SK-N-SH treated with all-trans-retinoic acid at 6 μM for 48 hours (cell line): ENCODE results near the gene CILP2.

Source experiments
- ATAC-seq: fragments of 200-7000 bp; cut with Tn5 transposase; 3 replicates; pipeline ENCODE4 v1.9.1; 2020; ENCODE audit warnings: mild to moderate bottlenecking, moderate library complexity
- ARNTL ChIP-seq: fragments of 450-650 bp; formaldehyde crosslinking; IDR thresholded peaks from 2 replicates; pipeline ENCODE4 v1.5.0; 2020; ENCODE audit warnings: low read depth, mild to moderate bottlenecking, moderate library complexity, borderline replicate concordance
- BACH2 ChIP-seq: fragments of 250-450 bp; sonication (Bioruptor Pico); IDR thresholded peaks from 2 replicates; pipeline ENCODE4 v1.9.0; 2021; ENCODE audit warnings: mild to moderate bottlenecking, borderline replicate concordance
- CREB5 ChIP-seq: fragments of 250-450 bp; sonication (Bioruptor Pico); IDR thresholded peaks from 2 replicates; pipeline ENCODE4 v1.5.1; 2020; ENCODE audit warnings: low read depth, mild to moderate bottlenecking, moderate library complexity
- CSRNP3 ChIP-seq: fragments of 250-450 bp; sonication (Bioruptor Pico); IDR thresholded peaks from 2 replicates; pipeline ENCODE4 v1.5.1; 2021; ENCODE audit warnings: mild to moderate bottlenecking, moderate library complexity
- ESRRG ChIP-seq: fragments of 250-450 bp; sonication (Bioruptor Pico); IDR thresholded peaks from 2 replicates; pipeline ENCODE4 v1.6.1; 2021; ENCODE audit warnings: mild to moderate bottlenecking
- GLIS3 ChIP-seq: fragments of 250-450 bp; sonication (Bioruptor Pico); IDR thresholded peaks from 2 replicates; pipeline ENCODE4 v1.5.0; 2020; ENCODE audit warnings: mild to moderate bottlenecking, moderate library complexity
- ISL1 ChIP-seq: fragments of 250-450 bp; sonication (Bioruptor Pico); IDR thresholded peaks from 2 replicates; pipeline ENCODE4 v2.1.2; 2022; ENCODE audit warnings: mild to moderate bottlenecking, moderate library complexity
- OSR1 ChIP-seq: fragments of 250-450 bp; sonication (Bioruptor Pico); IDR thresholded peaks from 2 replicates; pipeline ENCODE4 v1.8.0; 2022; ENCODE audit warnings: moderate library complexity, mild to moderate bottlenecking, inconsistent platforms
- POU6F1 ChIP-seq: fragments of 250-450 bp; sonication (Bioruptor Pico); IDR thresholded peaks from 2 replicates; pipeline ENCODE4 v1.8.0; 2021; ENCODE audit warnings: low read depth, mild to moderate bottlenecking, moderate library complexity, borderline replicate concordance
- PPARA ChIP-seq: fragments of 250-450 bp; sonication (Bioruptor Pico); IDR thresholded peaks from 2 replicates; pipeline ENCODE4 v1.5.0; 2020; ENCODE audit warnings: mild to moderate bottlenecking, borderline replicate concordance
- RARB ChIP-seq: fragments of 250-450 bp; sonication (Bioruptor Pico); IDR thresholded peaks from 2 replicates; pipeline ENCODE4 v1.8.0; 2021; ENCODE audit warnings: mild to moderate bottlenecking, moderate library complexity
- SNAI2 ChIP-seq: fragments of 250-450 bp; sonication (Bioruptor Pico); IDR thresholded peaks from 2 replicates; pipeline ENCODE4 v1.5.0; 2020; ENCODE audit warnings: mild to moderate bottlenecking, moderate library complexity
- TCF4 ChIP-seq: fragments of 250-450 bp; sonication (Bioruptor Pico); IDR thresholded peaks from 2 replicates; pipeline ENCODE4 v1.8.0; 2021; ENCODE audit warnings: mild to moderate bottlenecking, moderate library complexity, borderline replicate concordance
- TOX ChIP-seq: fragments of 250-450 bp; sonication (Bioruptor Pico); IDR thresholded peaks from 2 replicates; pipeline ENCODE4 v1.8.0; 2021; ENCODE audit warnings: mild to moderate bottlenecking, moderate library complexity, borderline replicate concordance
- TSHZ2 ChIP-seq: fragments of 250-450 bp; sonication (Bioruptor Pico); IDR thresholded peaks from 2 replicates; pipeline ENCODE4 v1.5.0; 2020; ENCODE audit warnings: mild to moderate bottlenecking, moderate library complexity
- ZC3H10 ChIP-seq: fragments of 250-450 bp; sonication (Bioruptor Pico); IDR thresholded peaks from 2 replicates; pipeline ENCODE4 v1.5.1; 2021; ENCODE audit warnings: mild to moderate bottlenecking, moderate library complexity
- ZFP3 ChIP-seq: fragments of 250-450 bp; sonication (Bioruptor Pico); IDR thresholded peaks from 2 replicates; pipeline ENCODE4 v1.5.0; 2020; ENCODE audit warnings: mild to moderate bottlenecking, moderate library complexity
- ZFP30 ChIP-seq: fragments of 450-650 bp; formaldehyde crosslinking; IDR thresholded peaks from 2 replicates; pipeline ENCODE4 v1.5.0; 2022; ENCODE audit warnings: mild to moderate bottlenecking, moderate library complexity
- ZNF565 ChIP-seq: fragments of 450-650 bp; formaldehyde crosslinking; conservative IDR thresholded peaks from 2 replicates; pipeline ENCODE4 v1.5.0; 2020; ENCODE audit warnings: low read depth, mild to moderate bottlenecking, moderate library complexity
- ZNF70 ChIP-seq: fragments of 450-650 bp; formaldehyde crosslinking; IDR thresholded peaks from 2 replicates; pipeline ENCODE4 v1.5.0; 2020; ENCODE audit warnings: mild to moderate bottlenecking, moderate library complexity
- ZNF8 ChIP-seq: fragments of 450-650 bp; formaldehyde crosslinking; IDR thresholded peaks from 2 replicates; pipeline ENCODE4 v1.5.0; 2020; ENCODE audit warnings: mild to moderate bottlenecking, moderate library complexity
- TF ChIP-seq, protein P1 (sequence below): fragments of 250-450 bp; sonication (Bioruptor Pico); IDR thresholded peaks from 2 replicates; pipeline ENCODE4 v1.8.0; 2020; ENCODE audit warnings: mild to moderate bottlenecking, moderate library complexity, borderline replicate concordance

The CILP2 gene

GRCh38 chr19:19504754-19505668 lies 33.1 kb upstream of the CILP2 start:
- no peak for ATAC-seq
- no peak for TF ChIP-seq ZNF8 (CRISPR knock-in tag)
- TF ChIP-seq GLIS3 (CRISPR knock-in tag): no peak
- TF ChIP-seq BACH2 (CRISPR knock-in tag): no peak

DNA sequence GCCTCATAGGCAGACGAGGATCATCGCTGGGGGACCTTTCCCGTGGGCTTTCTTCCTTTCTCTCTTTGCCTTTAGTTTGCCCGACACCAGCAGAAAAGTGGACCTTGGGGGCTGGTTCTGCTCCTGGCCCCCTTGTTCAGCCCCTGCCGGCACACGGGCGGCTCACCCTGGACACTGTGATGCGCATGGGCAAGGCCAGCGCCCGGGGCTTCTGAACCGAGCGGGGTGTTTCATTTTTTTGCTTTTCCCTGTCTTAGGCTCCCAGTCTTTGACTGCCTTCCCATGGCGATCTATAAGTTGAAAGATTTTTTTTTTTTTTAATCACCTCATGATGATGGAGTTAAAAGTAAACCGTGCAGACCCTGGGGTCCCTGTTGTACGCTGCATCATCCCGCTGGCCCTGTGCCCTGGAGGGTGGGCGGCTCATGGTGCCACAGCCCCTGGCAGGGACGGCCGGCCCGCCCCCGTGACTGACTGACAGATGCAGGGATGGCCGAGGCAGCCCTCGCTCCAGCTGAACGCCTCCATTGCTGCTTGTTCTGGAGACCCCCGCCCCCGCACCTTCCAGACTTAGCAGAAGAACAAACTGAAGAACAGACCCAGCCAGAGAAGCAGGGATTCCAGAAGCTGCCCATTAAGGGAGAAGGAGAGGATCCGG lies 32.3 kb upstream of the CILP2 start:
- ATAC-seq: no peak
- TF ChIP-seq ZFP3: no peak
- TF ChIP-seq SNAI2 (CRISPR knock-in tag): no peak
- TF ChIP-seq, all 23 proteins: peak for 0

- TF ChIP-seq ZFP30: no peak
- TF ChIP-seq CSRNP3 (CRISPR knock-in tag): no peak
- no peak for TF ChIP-seq TOX (CRISPR knock-in tag)
- TF ChIP-seq ZNF565 (CRISPR knock-in tag): no peak
- no peak for TF ChIP-seq ZNF70 (CRISPR knock-in tag)
- no peak for TF ChIP-seq TCF4 (CRISPR knock-in tag)
- TF ChIP-seq ZC3H10 (CRISPR knock-in tag): no peak
- no peak for TF ChIP-seq ESRRG (CRISPR knock-in tag)
- TF ChIP-seq, protein P1, sequence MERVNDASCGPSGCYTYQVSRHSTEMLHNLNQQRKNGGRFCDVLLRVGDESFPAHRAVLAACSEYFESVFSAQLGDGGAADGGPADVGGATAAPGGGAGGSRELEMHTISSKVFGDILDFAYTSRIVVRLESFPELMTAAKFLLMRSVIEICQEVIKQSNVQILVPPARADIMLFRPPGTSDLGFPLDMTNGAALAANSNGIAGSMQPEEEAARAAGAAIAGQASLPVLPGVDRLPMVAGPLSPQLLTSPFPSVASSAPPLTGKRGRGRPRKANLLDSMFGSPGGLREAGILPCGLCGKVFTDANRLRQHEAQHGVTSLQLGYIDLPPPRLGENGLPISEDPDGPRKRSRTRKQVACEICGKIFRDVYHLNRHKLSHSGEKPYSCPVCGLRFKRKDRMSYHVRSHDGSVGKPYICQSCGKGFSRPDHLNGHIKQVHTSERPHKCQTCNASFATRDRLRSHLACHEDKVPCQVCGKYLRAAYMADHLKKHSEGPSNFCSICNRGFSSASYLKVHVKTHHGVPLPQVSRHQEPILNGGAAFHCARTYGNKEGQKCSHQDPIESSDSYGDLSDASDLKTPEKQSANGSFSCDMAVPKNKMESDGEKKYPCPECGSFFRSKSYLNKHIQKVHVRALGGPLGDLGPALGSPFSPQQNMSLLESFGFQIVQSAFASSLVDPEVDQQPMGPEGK: no peak
- no peak for TF ChIP-seq ARNTL (CRISPR knock-in tag)
- TF ChIP-seq TSHZ2: no peak
- TF ChIP-seq SNAI2 (CRISPR knock-in tag): no peak
- no peak for TF ChIP-seq OSR1 (CRISPR knock-in tag)
- no peak for TF ChIP-seq PPARA (CRISPR knock-in tag)
- TF ChIP-seq RARB (CRISPR knock-in tag): no peak
- no peak for TF ChIP-seq ZNF8 (CRISPR knock-in tag)
- TF ChIP-seq ISL1 (CRISPR knock-in tag): no peak
- no peak for TF ChIP-seq CREB5
- TF ChIP-seq ZFP3: no peak
- no peak for ATAC-seq
Observed at GRCh38 chr19:19506592-19506991, 31.5 kb upstream of the CILP2 start.

- ATAC-seq: no peak
- TF ChIP-seq POU6F1 (CRISPR knock-in tag): no peak
- no peak for TF ChIP-seq GLIS3 (CRISPR knock-in tag)
- TF ChIP-seq, protein P1: no peak
- no peak for TF ChIP-seq TCF4 (CRISPR knock-in tag)
- TF ChIP-seq ZNF565 (CRISPR knock-in tag): no peak
- no peak for TF ChIP-seq ISL1 (CRISPR knock-in tag)
- no peak for TF ChIP-seq PPARA (CRISPR knock-in tag)
- TF ChIP-seq SNAI2 (CRISPR knock-in tag): no peak
- TF ChIP-seq ZFP30: no peak
Observed at GRCh38 chr19:19507354-19507753, 30.7 kb upstream of the CILP2 start.
